ENCODE results near the gene KCNQ5.
A peak's percentile ranks its signal among the peaks of the same experiment; 100 is the strongest.

The KCNQ5 gene

GRCh38 chr6:72738091-72738490 lies 116.2 kb downstream of the KCNQ5 start:
- peak; percentile 35 for DNase-seq (ENCODE audit: low read depth)
- H3K4me3 ChIP-seq (ENCODE audit: low read length) = no peak overlapping the region
- TF ChIP-seq CTCF (IDR thresholded peaks at IDR 0.05; ENCODE audit: insufficient read depth, low read depth, low read length, missing control alignments) = no peak

- TF ChIP-seq CTCF (IDR thresholded peaks at IDR 0.05; ENCODE audit: insufficient read depth, low read depth, low read length, missing control alignments) = no peak
- no peak for DNase-seq (ENCODE audit: low read depth)
- H3K4me3 ChIP-seq (ENCODE audit: low read length) = no peak overlapping the region
These were observed 117.5 kb downstream of the KCNQ5 start for GRCh38 chr6:72739368-72739779.

- no peak for TF ChIP-seq CTCF (IDR thresholded peaks at IDR 0.05; ENCODE audit: insufficient read depth, low read depth, low read length, missing control alignments)
- no peak overlapping the region for H3K4me3 ChIP-seq (ENCODE audit: low read length)
- DNase-seq (ENCODE audit: low read depth) = no peak
These were observed 118.3 kb downstream of the KCNQ5 start for GRCh38 chr6:72740135-72740534.

- no peak overlapping the region for H3K4me3 ChIP-seq (ENCODE audit: low read length)
- no peak for TF ChIP-seq CTCF (IDR thresholded peaks at IDR 0.05; ENCODE audit: insufficient read depth, low read depth, low read length, missing control alignments)
- no peak for DNase-seq (ENCODE audit: low read depth)
These were observed 119.2 kb downstream of the KCNQ5 start for GRCh38 chr6:72741083-72741482.

- no peak overlapping the region for H3K4me3 ChIP-seq (ENCODE audit: low read length)
- DNase-seq (ENCODE audit: low read depth) = no peak
- no peak for TF ChIP-seq CTCF (IDR thresholded peaks at IDR 0.05; ENCODE audit: insufficient read depth, low read depth, low read length, missing control alignments)
These were observed 120.3 kb downstream of the KCNQ5 start for GRCh38 chr6:72742001-72742673.

- DNase-seq (ENCODE audit: low read depth) = peak; percentile 92
- TF ChIP-seq CTCF (IDR thresholded peaks at IDR 0.05; ENCODE audit: insufficient read depth, low read depth, low read length, missing control alignments) = no peak
- H3K4me3 ChIP-seq (ENCODE audit: low read length) = no peak overlapping the region
These were observed 124.4 kb downstream of the KCNQ5 start for GRCh38 chr6:72746276-72746675.

- TF ChIP-seq CTCF (IDR thresholded peaks at IDR 0.05; ENCODE audit: insufficient read depth, low read depth, low read length, missing control alignments) = no peak
- no peak overlapping the region for H3K4me3 ChIP-seq (ENCODE audit: low read length)
- DNase-seq (ENCODE audit: low read depth) = peak; percentile 87
These were observed 126.9 kb downstream of the KCNQ5 start for GRCh38 chr6:72748759-72749158.

All from epithelial cell of esophagus (primary cell).